IMR-90 (cell line): ENCODE data around the gene KRTAP4-8. TPM values are rescaled to one million over a fixed set of nuclear protein-coding genes. Genes with fewer than 3 reads are reported as not detected.
"Not testable (repeated sequence)": the region's sequence is repeated elsewhere in the genome, so short reads cannot be mapped to it uniquely, and the experiment has no call there.

Source experiments
- ATAC-seq: fragments of 200-7000 bp; cut with Tn5 transposase; 2 replicates; pipeline ENCODE4 v1.9.1; 2020; ENCODE audit warnings: low read depth, mild to moderate bottlenecking, moderate library complexity
- BruUV-seq: library from RNA; stranded (reverse); fragments of 400-500 nt; replicated peaks from 2 replicates; lab custom pipeline; 2021; lab: Mats Ljungman, UMichigan
- CTCF ChIA-PET: fragments of 300-600 bp; formaldehyde crosslinking; extraction: SDS; loops from one replicate; lab custom pipeline; 2021; ENCODE audit warnings: antibody characterized with exemption; lab: Yijun Ruan, JAX
- POLR2A ChIA-PET: fragments of 300-600 bp; sonication (Branson Sonifier 250); formaldehyde crosslinking; loops from one replicate; lab custom pipeline; 2022; ENCODE audit warnings: antibody characterized with exemption; ENCODE audit not compliant: unreplicated experiment; lab: Charles Lee
- DNase-seq: peaks from one replicate; pipeline ENCODE4 v3.0.0; 2013
- H2AFZ ChIP-seq: replicated peaks from 2 replicates; pipeline ENCODE3; 2013; ENCODE audit warnings: low read length, mild to moderate bottlenecking; ENCODE audit not compliant: poor library complexity
- H2AK5ac ChIP-seq: 2 replicates; pipeline ENCODE4 v1.6.1; 2013; ENCODE audit warnings: low read depth, low read length, inconsistent platforms
- H2AK9ac ChIP-seq: replicated peaks from 2 replicates; pipeline ENCODE3; 2013; ENCODE audit warnings: mild to moderate bottlenecking, low read depth, low read length, moderate library complexity; ENCODE audit not compliant: poor library complexity
- H2BK120ac ChIP-seq: 2 replicates; pipeline ENCODE4 v1.6.1; 2013; ENCODE audit warnings: low read depth, low read length, inconsistent platforms
- H2BK15ac ChIP-seq: 3 replicates; pipeline ENCODE4 v1.6.1; 2013; ENCODE audit warnings: low read depth, low read length, inconsistent platforms
- H2BK20ac ChIP-seq: 2 replicates; pipeline ENCODE4 v1.6.1; 2013; ENCODE audit warnings: low read depth, mild to moderate bottlenecking, inconsistent platforms, low read length, moderate library complexity
- H2BK5ac ChIP-seq: 2 replicates; pipeline ENCODE4 v1.6.1; 2013; ENCODE audit warnings: mild to moderate bottlenecking, low read depth, low read length, inconsistent platforms; ENCODE audit not compliant: poor library complexity, severe bottlenecking
- H3K14ac ChIP-seq: replicated peaks from 2 replicates; pipeline ENCODE4 v1.6.1; 2013; ENCODE audit warnings: low read depth, low read length, inconsistent platforms
- H3K18ac ChIP-seq: 2 replicates; pipeline ENCODE4 v1.6.1; 2013; ENCODE audit warnings: low read depth, low read length, control low read depth
- H3K23ac ChIP-seq: 2 replicates; pipeline ENCODE4 v1.6.1; 2013; ENCODE audit warnings: low read depth, low read length, inconsistent platforms
- H3K27ac ChIP-seq: 2 replicates; pipeline ENCODE4 v1.5.1; 2013; ENCODE audit warnings: mild to moderate bottlenecking, control low read depth, low read length; ENCODE audit not compliant: insufficient read depth
- H3K27me3 ChIP-seq: 2 replicates; pipeline ENCODE4 v1.6.1; 2013; ENCODE audit warnings: low read length; ENCODE audit not compliant: control insufficient read depth, insufficient read depth
- H3K36me3 ChIP-seq: 2 replicates; pipeline ENCODE4 v1.6.1; 2013; ENCODE audit warnings: low read length, mixed read lengths; ENCODE audit not compliant: control insufficient read depth, insufficient read depth
- H3K4ac ChIP-seq: 2 replicates; pipeline ENCODE4 v1.6.1; 2013; ENCODE audit warnings: low read depth, low read length, inconsistent platforms
- H3K4me1 ChIP-seq: 2 replicates; pipeline ENCODE4 v1.6.1; 2013; ENCODE audit warnings: low read length, mixed read lengths; ENCODE audit not compliant: control insufficient read depth, insufficient read depth
- H3K4me2 ChIP-seq: 2 replicates; pipeline ENCODE4 v1.6.1; 2013; ENCODE audit warnings: low read depth, mild to moderate bottlenecking, control low read depth, low read length, moderate library complexity
- H3K4me3 ChIP-seq: 2 replicates; pipeline ENCODE4 v1.5.1; 2013; ENCODE audit warnings: low read depth, mild to moderate bottlenecking, control low read depth, low read length, moderate library complexity; ENCODE audit not compliant: insufficient read depth
- H3K56ac ChIP-seq: 2 replicates; pipeline ENCODE4 v1.6.1; 2013; ENCODE audit warnings: low read length, inconsistent platforms; ENCODE audit not compliant: insufficient read depth; ENCODE audit errors: extremely low read depth
- H3K79me1 ChIP-seq, 2 experiments: 2 replicates each; pipeline ENCODE4 v1.6.1; 2013; ENCODE audit warnings: low read length in 2 of 2, inconsistent platforms in 1 of 2, low read depth in 1 of 2
- H3K9ac ChIP-seq: 2 replicates; pipeline ENCODE4 v1.6.1; 2013; ENCODE audit warnings: low read depth, low read length, control low read depth
- H3K9me1 ChIP-seq: 2 replicates; pipeline ENCODE4 v1.6.1; 2013; ENCODE audit warnings: low read length, inconsistent platforms; ENCODE audit not compliant: insufficient read depth
- H3K9me3 ChIP-seq: 2 replicates; pipeline ENCODE4 v1.6.1; 2013; ENCODE audit warnings: low read length; ENCODE audit not compliant: control insufficient read depth, insufficient read depth
- H4K20me1 ChIP-seq: 2 replicates; pipeline ENCODE4 v1.6.1; 2013; ENCODE audit warnings: low read length, inconsistent platforms; ENCODE audit not compliant: insufficient read depth
- H4K5ac ChIP-seq: 2 replicates; pipeline ENCODE4 v1.6.1; 2013; ENCODE audit warnings: mild to moderate bottlenecking, low read depth, low read length, control low read depth
- H4K8ac ChIP-seq, 2 experiments: 2 replicates each; pipeline ENCODE4 v1.6.1; 2013; ENCODE audit warnings: low read depth in 2 of 2, low read length in 2 of 2, control low read depth in 1 of 2, inconsistent platforms in 1 of 2
- H4K91ac ChIP-seq: 2 replicates; pipeline ENCODE4 v1.6.1; 2013; ENCODE audit warnings: low read depth, low read length, inconsistent platforms; ENCODE audit not compliant: insufficient read depth
- WGBS, 2 experiments: methylation state at CpG; one replicate each; pipeline versions ENCODE4 v1.1.5 to v1.1.7; 2013; ENCODE audit warnings: missing lambda C conversion rate in 2 of 2; ENCODE audit not compliant: insufficient read length in 1 of 2; ENCODE audit errors: extremely low coverage in 2 of 2; 5-methylcytosine and 5-hydroxymethylcytosine counted together
- dilution Hi-C: fragments of 300-500 bp; cut with HindIII; formaldehyde crosslinking; loops from one replicate; pipeline ENCODE4 v1.14.3; 2018; ENCODE audit warnings: low sequenced_read_pairs; ENCODE audit not compliant: unreplicated experiment
- in situ Hi-C: fragments of 300-500 bp; cut with MboI; formaldehyde crosslinking; loops from 3 replicates; pipeline ENCODE4 v1.14.3; 2019; ENCODE audit warnings: low sequenced_read_pairs, inconsistent platforms, mixed read lengths
- intact Hi-C: fragments of 100-400 bp; cut with micrococcal nuclease; formaldehyde crosslinking; loops from 2 replicates; pipeline ENCODE4 v1.10.0; 2022
- polyA plus RNA-seq, 3 experiments: library from polyadenylated mRNA; depleted of rRNA; stranded (reverse); fragments of >200 nt; gene quantifications; 2 replicates each; pipeline ENCODE4 v1.2.3, GENCODE V29; 2012; ENCODE audit warnings: low replicate concordance in 1 of 3
- total RNA-seq: library from RNA; depleted of rRNA; stranded (reverse); fragments of >200 nt; gene quantifications from 2 replicates; pipeline ENCODE4 v1.2.3, GENCODE V29; 2012
- TF ChIP-seq, protein P1 (sequence below): conservative IDR thresholded peaks from 2 replicates; pipeline ENCODE4 v1.5.1; 2012; ENCODE audit warnings: mild to moderate bottlenecking, low read depth, low read length, improper control_type of control experiment

Gene KRTAP4-8
- total and polyA plus RNA-seq, 2 of the 4 experiments (the other 2 are of a cell fraction), result not detected

DNA sequence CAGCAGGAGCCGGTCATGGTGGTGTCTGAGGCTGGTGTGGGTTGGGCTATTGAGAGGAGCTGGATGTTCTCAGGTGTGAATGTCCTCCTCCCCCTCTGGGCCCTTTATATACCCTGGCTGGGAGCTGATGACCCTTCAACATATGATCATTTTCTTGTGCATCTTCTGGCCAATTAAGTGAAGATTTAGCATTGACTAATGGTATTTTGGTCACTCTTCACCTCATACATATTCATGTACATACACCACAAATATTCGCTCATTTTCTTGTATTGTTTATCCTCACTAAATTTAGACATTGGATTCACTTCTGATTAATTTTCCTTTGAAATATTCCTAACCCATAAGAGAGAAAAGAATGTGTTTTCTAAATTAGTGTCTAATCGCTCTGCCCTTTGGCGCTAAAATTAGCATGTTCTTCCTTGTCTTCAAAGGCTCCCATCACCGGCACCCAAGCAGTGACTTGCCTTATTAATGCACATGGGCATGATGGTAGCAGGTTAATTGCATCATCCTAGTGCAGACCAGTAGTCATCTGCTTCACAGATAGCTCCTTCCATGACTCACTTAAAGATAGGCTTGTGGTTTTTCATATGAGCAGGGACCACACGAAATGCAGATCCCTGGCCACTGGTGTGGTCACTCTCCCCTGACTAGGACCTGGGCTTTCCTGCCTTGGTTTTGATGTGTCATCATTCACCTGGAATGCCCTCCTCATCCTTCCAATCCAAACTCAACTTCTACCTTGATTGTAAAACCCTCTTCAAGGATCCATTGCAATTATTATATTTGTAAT is 31.9 kb downstream of the KRTAP4-8 start, which contains the start of gene KRTAP2-4 (continued):
- TF ChIP-seq, protein P1, sequence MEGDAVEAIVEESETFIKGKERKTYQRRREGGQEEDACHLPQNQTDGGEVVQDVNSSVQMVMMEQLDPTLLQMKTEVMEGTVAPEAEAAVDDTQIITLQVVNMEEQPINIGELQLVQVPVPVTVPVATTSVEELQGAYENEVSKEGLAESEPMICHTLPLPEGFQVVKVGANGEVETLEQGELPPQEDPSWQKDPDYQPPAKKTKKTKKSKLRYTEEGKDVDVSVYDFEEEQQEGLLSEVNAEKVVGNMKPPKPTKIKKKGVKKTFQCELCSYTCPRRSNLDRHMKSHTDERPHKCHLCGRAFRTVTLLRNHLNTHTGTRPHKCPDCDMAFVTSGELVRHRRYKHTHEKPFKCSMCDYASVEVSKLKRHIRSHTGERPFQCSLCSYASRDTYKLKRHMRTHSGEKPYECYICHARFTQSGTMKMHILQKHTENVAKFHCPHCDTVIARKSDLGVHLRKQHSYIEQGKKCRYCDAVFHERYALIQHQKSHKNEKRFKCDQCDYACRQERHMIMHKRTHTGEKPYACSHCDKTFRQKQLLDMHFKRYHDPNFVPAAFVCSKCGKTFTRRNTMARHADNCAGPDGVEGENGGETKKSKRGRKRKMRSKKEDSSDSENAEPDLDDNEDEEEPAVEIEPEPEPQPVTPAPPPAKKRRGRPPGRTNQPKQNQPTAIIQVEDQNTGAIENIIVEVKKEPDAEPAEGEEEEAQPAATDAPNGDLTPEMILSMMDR, result no peak

- Histone ChIP-seq H2BK15ac (peak overlapping the region; percentile 95), H2BK20ac (peak overlapping the region; percentile 98), H4K8ac (peak overlapping the region; percentile 33 to 71; a peak in 3 of 4 replicates), H3K4me1 (peaks cover 11% of the 10 kb centered on the region; the same call in 1 of the 2 replicates), H3K18ac (peak overlapping the region; percentile 75; the same call in 1 of the 2 replicates), H2AK5ac (peak overlapping the region; percentile 91; the same call in 1 of the 2 replicates), H4K5ac (peak overlapping the region; percentile 67; the same call in 1 of the 2 replicates), H2BK120ac (peak overlapping the region; percentile 97), H4K91ac (peak overlapping the region; percentile 83), H3K14ac (peak overlapping the region; percentile 79), H3K4ac (peak overlapping the region; percentile 80), H2BK5ac (peak overlapping the region; percentile 42)
- H2AK9ac ChIP-seq, CTCF ChIA-PET, intact Hi-C loops, ATAC-seq, H3K4me2 ChIP-seq, in situ Hi-C loops, H3K9me3 ChIP-seq, dilution Hi-C loops, H3K9ac ChIP-seq, POLR2A ChIA-PET, H3K79me1 ChIP-seq, H3K36me3 ChIP-seq, BruUV-seq, H3K27me3 ChIP-seq, H3K4me3 ChIP-seq, H3K23ac ChIP-seq, H2AFZ ChIP-seq, H4K20me1 ChIP-seq, H3K9me1 ChIP-seq, H3K56ac ChIP-seq, H3K27ac ChIP-seq, DNase-seq: not testable (repeated sequence)
- 90% methylated on average over 2 of the region's 16 CpGs; no CpG with 5 or more reads in 1 of the 2 experiments for WGBS, 2 experiments
Measured at GRCh38 chr17:41065016-41065689, 32.8 kb downstream of the KRTAP4-8 start.
